ENCODE measurements around the gene SARDH. TPM values are rescaled to one million over a fixed set of nuclear protein-coding genes. Genes with fewer than 3 reads are reported as not detected.

SARDH gene
- polyA plus RNA-seq, 6 donors from 2014 or later = 0.21 TPM; not detected in 5

DNA sequence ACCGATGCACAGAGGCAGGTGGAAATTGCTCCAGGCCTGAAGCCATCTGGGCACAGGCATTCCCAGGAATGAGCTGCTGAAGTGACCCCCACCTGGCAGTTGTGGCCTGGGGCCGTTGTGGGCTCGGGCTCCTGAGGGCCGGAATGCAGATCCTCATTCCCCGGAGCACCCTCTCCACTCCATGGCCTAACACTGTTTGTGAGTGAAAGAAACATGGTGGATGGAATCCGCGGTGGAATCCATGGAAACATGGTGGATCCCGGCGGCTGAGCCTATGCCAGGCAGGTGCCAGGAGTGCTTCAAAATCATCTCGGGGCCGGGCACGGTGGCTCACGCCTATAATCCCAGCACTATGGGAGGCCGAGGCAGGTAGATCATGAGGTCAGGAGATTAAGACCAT is 3.6 kb upstream of the SARDH start:
- H3K27ac Mint-ChIP-seq = no peak overlapping the region
- DNase-seq = no peak
- H3K27me3 Mint-ChIP-seq = peaks cover 15 to 41% (median 34%) of the 10 kb centered on the region in 3 donors
- H3K4me3 Mint-ChIP-seq = no peak overlapping the region
- peaks cover 0 to 9% (median 0%) of the 10 kb centered on the region in 7 donors for H3K9me3 Mint-ChIP-seq
- ATAC-seq (ENCODE audit: low read depth in 2 of 2) = no peak
- H3K36me3 Mint-ChIP-seq = no peaks in the 10 kb centered on the region
- peaks cover 3 to 19% (median 11%) of the 10 kb centered on the region in 3 donors for H3K4me1 Mint-ChIP-seq

DNA sequence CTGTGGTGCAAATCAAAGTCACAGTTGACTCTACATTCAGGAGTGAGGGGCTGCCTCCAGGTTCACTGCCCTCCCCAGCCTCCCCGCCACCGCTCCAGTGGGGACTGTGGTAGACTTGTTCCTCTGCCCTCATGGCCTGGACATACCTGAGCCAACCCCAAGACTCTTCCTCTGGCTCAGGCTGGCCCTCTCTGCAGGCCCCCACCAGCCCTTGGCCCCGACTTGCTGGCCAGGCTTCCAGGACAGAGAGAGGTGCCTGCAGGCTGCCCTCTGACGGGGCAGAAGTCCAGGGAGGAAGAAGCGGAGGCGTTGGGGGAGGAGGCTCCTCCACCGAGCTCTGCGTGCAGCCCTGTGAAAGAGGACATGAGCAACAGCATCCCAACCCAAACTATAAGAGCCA is 2.8 kb upstream of the SARDH start:
- no peak for DNase-seq
- peak overlapping the region in 1 of 6 donors; percentile 71 for H3K27ac Mint-ChIP-seq
- H3K36me3 Mint-ChIP-seq = no peaks in the 10 kb centered on the region
- ATAC-seq (ENCODE audit: low read depth in 2 of 2) = no peak
- H3K4me1 Mint-ChIP-seq = peaks cover 6 to 27% (median 15%) of the 10 kb centered on the region in 3 donors
- peaks cover 0 to 3% (median 0%) of the 10 kb centered on the region in 7 donors for H3K9me3 Mint-ChIP-seq
- H3K4me3 Mint-ChIP-seq = peak overlapping the region in 1 of 8 donors; percentile 25
- peaks cover 7 to 33% (median 27%) of the 10 kb centered on the region in 3 donors for H3K27me3 Mint-ChIP-seq

DNA sequence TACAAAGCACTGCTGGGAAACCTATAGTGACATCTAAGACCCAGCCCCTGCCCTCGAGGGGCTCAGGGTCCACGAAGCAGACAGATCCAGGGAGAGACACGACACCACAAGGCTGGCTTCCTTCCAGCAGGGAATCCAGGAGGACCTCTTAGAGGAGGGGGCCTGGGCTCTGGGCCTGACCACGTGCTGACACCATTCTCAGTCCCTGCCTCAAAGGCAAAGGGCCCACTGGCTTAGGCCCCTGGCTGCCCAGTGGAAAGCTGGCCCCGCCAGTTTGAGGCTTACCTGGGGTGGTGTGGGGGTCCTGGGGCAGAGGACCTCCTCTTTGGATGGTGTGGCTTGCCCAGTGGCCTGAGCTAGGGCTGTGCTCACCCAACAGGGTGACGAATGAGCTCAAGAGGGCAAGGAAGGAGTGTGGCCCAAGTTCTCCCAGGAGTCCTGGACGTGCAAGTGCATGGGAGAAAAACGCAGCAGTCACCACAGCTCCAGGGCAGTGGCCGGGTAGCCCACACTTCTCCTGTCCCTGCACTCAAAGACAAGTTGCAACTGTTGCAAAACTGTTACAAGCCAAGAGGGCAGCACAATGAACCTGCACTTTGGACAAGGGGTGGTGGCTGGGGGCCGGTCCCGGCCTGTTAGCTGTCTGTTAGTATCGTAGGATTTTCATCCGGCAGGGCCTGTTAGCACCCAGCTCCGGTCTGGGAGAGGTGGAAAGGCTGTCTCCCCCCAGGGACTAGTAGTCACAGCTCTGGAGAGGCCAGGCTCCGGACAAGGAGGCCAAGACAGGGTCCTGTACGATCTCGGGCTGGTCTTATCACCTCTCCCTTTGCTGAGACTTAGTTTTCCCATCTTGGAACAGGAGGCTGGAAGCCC is 1.5 kb upstream of the SARDH start:
- peaks cover 0 to 3% (median 0%) of the 10 kb centered on the region in 7 donors for H3K9me3 Mint-ChIP-seq
- peak overlapping the region in 1 of 6 donors; percentile 15 for H3K27ac Mint-ChIP-seq
- peak overlapping the region in 2 of 8 donors; percentile 1 to 15 for H3K4me3 Mint-ChIP-seq
- ATAC-seq (ENCODE audit: low read depth in 2 of 2) (no peak), DNase-seq (no peak)
- H3K4me1 Mint-ChIP-seq = peaks cover 14 to 39% (median 27%) of the 10 kb centered on the region in 3 donors
- H3K27me3 Mint-ChIP-seq = peaks cover 0 to 28% (median 22%) of the 10 kb centered on the region in 3 donors
- H3K36me3 Mint-ChIP-seq = no peaks in the 10 kb centered on the region

DNA sequence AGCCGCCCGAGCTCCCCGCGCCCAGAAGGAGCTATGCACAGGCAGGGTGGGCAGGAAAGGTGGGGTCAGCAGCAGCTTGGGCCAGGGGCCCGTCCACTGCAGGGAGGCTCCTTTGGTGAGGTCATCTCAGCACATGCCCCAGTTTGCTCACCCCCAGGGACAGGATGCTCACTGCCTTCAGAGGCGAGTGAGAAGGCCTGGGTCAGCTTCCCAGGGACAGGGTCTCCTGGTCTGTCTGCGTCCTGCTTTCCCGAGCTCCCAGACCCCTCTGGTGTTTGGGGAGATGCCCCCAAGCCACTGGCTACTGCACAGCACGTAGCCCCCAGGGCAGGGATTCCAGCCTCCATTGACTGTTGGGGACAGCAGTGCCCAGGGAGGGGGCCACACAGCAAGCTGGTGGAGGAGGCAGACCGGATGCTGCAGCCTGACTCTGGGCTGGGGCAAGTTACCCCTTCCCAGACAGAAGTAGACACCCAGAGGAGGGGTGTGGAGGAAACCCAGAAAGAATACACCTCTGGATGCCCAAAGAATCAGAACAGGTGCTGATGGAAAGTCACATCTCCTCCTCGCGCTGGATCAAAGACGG is 581 bp upstream of the SARDH start:
- H3K36me3 Mint-ChIP-seq = no peaks in the 10 kb centered on the region
- H3K4me3 Mint-ChIP-seq = peak overlapping the region in 6 of 8 donors; percentile 30 to 75 (median 64)
- no peaks in the 10 kb centered on the region for H3K9me3 Mint-ChIP-seq
- H3K4me1 Mint-ChIP-seq = peaks cover 19 to 44% (median 36%) of the 10 kb centered on the region in 3 donors
- H3K27me3 Mint-ChIP-seq = peaks cover 0 to 27% (median 16%) of the 10 kb centered on the region in 3 donors
- DNase-seq = no peak
- H3K27ac Mint-ChIP-seq = no peak overlapping the region
- ATAC-seq (ENCODE audit: low read depth in 2 of 2) = no peak

DNA sequence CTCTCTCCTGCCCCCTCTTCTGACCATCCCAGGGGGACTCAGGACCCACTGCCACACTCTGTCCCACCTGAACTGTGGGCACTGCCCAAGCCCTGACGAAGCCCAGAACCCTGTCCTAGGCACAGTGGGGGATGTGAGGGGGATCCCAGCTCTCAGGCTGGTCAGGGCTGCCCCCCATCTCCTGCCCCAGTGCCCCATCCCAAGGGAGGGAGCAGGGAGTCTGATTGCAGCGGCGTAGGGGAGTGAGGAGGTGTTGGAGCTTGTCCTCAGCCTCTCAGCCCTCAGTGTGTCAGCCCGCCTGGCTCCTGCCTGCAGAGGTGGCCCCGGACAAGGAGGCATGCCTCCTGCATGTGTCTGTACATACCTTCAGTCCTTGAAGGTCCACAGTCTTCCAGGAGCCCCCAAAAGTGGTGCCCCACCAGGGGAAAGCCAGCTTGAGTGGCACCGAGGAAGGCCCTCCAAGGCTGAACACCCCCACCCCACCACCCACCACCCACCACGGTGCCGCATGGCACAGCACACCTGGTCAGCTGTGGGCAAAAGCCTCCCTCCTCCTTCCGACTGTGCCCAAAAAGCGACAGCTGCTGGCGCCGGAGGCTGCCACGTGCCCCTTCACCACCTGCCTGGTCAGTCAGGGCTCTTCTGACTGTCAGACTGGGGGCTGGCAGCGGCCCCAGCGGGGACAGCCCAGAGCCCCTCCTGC is 930 bp downstream of the SARDH start:
- Mint-ChIP-seq H3K27me3 (peaks cover 0 to 29% (median 10%) of the 10 kb centered on the region in 3 donors), H3K36me3 (no peaks in the 10 kb centered on the region), H3K9me3 (no peaks in the 10 kb centered on the region), H3K4me3 (peak overlapping the region in 5 of 8 donors; percentile 6 to 76 (median 64)), H3K27ac (peak overlapping the region in 1 of 6 donors; percentile 57), H3K4me1 (peaks cover 19 to 44% (median 36%) of the 10 kb centered on the region in 3 donors)
- DNase-seq = no peak
- no peak for ATAC-seq (ENCODE audit: low read depth in 2 of 2)

DNA sequence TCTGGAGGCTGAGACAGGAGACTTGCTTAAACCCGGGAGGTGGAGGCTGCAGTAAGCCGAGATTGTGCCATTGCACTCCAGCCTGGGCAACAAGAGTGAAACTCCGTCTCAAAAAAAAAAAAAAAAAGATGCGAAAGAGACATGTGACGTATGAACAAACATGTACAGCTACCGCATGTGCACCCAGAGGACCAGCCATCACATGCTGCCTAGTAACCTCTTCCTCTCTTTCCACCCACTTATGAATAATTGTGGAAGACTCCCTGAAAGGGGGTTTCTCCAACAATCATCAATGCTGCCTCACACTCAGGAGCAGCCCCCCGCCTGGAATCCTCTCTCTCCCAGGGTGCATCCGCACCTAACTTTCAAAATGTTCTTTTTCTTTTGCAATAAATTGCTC is 2.2 kb downstream of the SARDH start:
- Mint-ChIP-seq H3K27ac (peak overlapping the region in 1 of 6 donors; percentile 97), H3K27me3 (peaks cover 0 to 27% (median 10%) of the 10 kb centered on the region in 3 donors), H3K4me1 (peaks cover 19 to 44% (median 36%) of the 10 kb centered on the region in 3 donors), H3K36me3 (no peaks in the 10 kb centered on the region), H3K4me3 (peak overlapping the region in 5 of 8 donors; percentile 8 to 67 (median 41)), H3K9me3 (no peaks in the 10 kb centered on the region)
- peak; percentile 47 to 59 for ATAC-seq (ENCODE audit: low read depth in 2 of 2)
- DNase-seq = peak; percentile 24

DNA sequence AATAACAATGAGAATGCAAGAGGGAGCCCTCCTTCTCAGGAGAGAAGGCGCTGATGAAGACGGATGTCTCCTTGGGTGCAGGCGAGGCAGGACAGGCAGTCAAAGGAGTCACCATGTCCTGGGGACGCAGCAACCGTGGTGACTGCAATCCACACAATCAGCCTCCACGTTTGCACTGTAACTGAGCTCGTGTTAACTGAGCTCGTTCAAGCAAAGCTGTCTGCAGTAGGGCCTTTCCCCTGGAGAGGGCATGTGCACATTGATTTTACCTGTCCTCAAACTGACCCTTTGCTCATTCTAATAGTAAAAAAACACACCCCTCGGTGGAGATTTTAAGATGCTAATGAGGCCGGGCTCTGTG is 2.8 kb downstream of the SARDH start:
- H3K27me3 Mint-ChIP-seq = peaks cover 0 to 22% (median 5%) of the 10 kb centered on the region in 3 donors
- peak overlapping the region in 7 of 8 donors; percentile 0 to 90 (median 62) for H3K4me3 Mint-ChIP-seq
- peak; percentile 52 to 65 for ATAC-seq (ENCODE audit: low read depth in 2 of 2)
- no peaks in the 10 kb centered on the region for H3K36me3 Mint-ChIP-seq
- H3K9me3 Mint-ChIP-seq = no peaks in the 10 kb centered on the region
- peak overlapping the region; percentile 12 to 97 (median 72) for H3K27ac Mint-ChIP-seq
- peak; percentile 24 for DNase-seq
- peaks cover 19 to 44% (median 36%) of the 10 kb centered on the region in 3 donors for H3K4me1 Mint-ChIP-seq

DNA sequence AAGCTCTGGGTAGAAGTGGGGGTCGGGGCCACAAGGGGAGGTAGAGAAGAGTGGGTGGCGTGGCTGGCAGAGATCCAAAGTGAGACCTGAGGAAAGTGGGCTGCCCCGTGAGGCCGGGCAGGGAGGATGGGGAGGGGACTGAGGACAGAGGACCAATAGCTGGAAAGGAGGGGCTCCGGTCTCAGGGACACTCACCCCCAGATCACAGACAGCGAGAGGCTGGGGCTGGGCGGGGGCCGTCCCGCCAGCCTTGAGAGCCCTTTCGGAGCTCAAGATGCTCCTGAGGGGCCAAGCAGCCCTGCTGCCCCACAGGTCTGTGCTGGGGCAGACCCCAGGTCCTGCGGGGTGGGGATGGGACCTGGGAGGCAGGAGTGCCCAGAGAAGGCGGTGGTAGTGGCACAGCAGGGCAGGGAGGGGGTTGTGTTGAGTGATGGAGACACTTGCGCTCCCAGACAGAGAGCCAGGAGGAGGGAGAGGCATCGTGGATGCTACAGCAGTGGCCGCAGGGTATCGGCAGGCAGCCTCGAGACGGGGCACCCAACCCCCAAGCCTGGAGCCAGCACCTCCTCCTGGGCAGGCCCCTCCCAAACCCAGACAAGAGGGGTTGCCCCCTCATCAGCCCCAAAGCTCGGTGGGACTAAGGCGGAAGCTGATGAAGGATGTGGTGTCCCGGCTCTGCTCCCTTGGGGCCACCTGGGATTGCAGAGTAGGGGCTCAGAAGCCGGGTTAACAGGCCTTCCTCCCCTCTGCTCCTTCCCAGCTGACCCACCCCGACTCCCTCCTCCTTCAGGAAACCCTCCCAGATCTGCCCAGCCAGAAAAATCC is 3.4 kb downstream of the SARDH start:
- ATAC-seq (ENCODE audit: low read depth in 2 of 2) (peak; percentile 50 to 60), DNase-seq (peak; percentile 42)
- H3K4me1 Mint-ChIP-seq = peaks cover 19 to 44% (median 36%) of the 10 kb centered on the region in 3 donors
- H3K27me3 Mint-ChIP-seq = peaks cover 0 to 27% (median 5%) of the 10 kb centered on the region in 3 donors
- H3K9me3 Mint-ChIP-seq = no peaks in the 10 kb centered on the region
- H3K4me3 Mint-ChIP-seq = peak overlapping the region in 7 of 8 donors; percentile 9 to 90 (median 62)
- H3K27ac Mint-ChIP-seq = peak overlapping the region; percentile 12 to 97 (median 72)
- no peaks in the 10 kb centered on the region for H3K36me3 Mint-ChIP-seq

DNA sequence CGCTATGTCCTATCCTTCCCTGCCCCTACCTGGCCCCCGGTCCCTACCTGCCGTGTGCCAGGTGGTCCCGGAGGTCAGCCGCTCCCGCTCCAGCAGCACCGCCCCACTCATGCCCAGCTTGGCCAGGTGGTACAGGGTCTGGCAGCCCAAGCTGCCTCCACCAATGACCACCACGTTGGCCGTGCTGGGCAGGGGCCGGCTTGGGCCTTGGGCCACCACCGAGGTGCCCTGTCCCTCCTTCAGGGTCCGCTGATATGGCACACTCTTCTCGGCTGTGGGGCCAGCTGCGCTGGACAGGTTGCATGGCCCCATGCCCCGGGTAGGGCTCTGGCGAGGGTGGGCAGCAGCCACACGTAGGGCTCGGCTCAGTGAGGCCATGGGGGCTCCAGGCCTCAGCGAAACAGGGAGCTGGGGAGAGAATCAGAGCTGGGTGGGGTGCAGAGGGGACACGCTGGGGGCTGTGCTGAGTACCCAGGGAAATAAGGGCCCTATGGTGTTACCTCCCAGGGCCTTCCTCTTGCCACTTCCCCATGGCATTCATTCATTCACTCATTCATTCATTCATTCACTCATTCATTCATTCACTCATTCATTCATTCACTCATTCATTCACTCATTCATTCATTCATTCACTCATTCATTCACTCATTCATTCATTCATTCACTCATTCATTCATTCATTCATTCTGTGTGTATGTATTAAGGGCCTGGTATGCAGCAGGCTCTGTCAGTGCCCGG is 4.2 kb downstream of the SARDH start:
- Mint-ChIP-seq H3K27ac (peak overlapping the region in 3 of 6 donors; percentile 54 to 70 (median 65)), H3K9me3 (no peaks in the 10 kb centered on the region), H3K36me3 (no peaks in the 10 kb centered on the region), H3K27me3 (peaks cover 2 to 33% (median 4%) of the 10 kb centered on the region in 3 donors), H3K4me3 (peak overlapping the region in 5 of 8 donors; percentile 9 to 56 (median 31)), H3K4me1 (peaks cover 19 to 43% (median 36%) of the 10 kb centered on the region in 3 donors)
- DNase-seq = no peak
- no peak for ATAC-seq (ENCODE audit: low read depth in 2 of 2)

DNA sequence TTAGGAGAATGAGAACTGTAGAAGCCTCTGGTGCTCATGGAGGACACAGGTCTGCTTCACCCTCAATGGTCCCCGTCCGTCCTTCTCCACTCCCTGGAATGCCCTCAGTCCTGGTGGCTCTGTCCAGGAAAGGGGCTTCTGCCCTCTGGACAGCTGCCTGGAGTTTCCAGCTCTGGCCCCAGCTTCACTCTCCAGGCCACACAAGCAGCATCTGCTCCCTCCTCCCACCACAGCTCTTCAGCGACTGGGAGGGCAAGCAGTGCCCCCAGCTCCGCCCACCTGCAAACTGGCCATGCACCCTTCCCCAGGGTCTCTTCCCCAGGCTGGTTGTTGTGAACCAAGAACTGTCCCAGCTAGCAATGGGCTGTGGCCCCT is 4.7 kb downstream of the SARDH start:
- no peak for DNase-seq

DNA sequence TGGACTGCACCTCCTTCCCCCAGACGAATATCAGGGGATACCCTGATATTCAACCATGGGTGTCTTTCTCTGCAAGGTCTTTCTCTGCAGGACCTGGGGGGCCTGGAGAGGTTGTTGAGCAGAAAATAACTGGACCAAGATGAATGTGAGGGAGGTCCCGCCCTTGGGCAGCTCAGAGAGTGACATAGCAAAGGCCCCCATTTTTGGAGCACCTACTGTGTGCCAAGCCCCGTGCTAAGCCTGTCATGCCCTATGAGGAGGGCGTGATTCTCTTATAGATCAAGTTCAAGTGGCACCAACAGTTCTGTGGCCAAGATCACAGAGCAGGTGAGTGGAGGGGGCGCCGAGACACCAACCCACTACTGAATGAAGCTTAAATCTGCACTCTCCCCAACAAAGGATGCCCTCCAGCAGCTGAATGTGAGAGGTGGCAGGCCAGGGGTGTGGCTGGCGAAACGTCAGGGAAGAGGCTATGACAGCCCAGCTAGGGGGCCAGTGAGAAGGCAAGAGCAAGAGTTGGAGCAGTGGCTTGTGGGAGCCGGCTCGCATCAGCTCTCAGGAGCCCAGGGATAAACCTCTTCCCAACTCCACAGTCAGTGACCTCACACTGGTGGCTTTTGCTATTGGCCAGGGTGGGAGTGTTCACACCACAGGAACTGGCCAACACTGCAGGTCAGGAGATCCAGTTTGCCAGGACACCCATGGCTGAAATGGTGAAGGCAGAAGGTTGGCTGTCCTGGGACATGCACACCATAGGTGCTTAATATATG is 5.3 kb downstream of the SARDH start:
- H3K4me3 Mint-ChIP-seq = peak overlapping the region in 2 of 8 donors; percentile 49 to 64
- peak overlapping the region in 1 of 6 donors; percentile 72 for H3K27ac Mint-ChIP-seq
- H3K4me1 Mint-ChIP-seq = peaks cover 18 to 34% (median 34%) of the 10 kb centered on the region in 3 donors
- no peaks in the 10 kb centered on the region for H3K9me3 Mint-ChIP-seq
- H3K27me3 Mint-ChIP-seq = peaks cover 7 to 44% (median 14%) of the 10 kb centered on the region in 3 donors
- ATAC-seq (ENCODE audit: low read depth in 2 of 2) (no peak), DNase-seq (no peak)
- H3K36me3 Mint-ChIP-seq = no peaks in the 10 kb centered on the region

More for the DNA sequence above, 4.7 kb downstream of the SARDH start:
- H3K4me3 Mint-ChIP-seq = peak overlapping the region in 1 of 8 donors; percentile 49
- H3K9me3 Mint-ChIP-seq = no peaks in the 10 kb centered on the region
- ATAC-seq (ENCODE audit: low read depth in 2 of 2) = no peak
- H3K4me1 Mint-ChIP-seq = peaks cover 19 to 38% (median 36%) of the 10 kb centered on the region in 3 donors
- H3K27me3 Mint-ChIP-seq = peaks cover 4 to 39% (median 10%) of the 10 kb centered on the region in 3 donors
- H3K36me3 Mint-ChIP-seq = no peaks in the 10 kb centered on the region
- H3K27ac Mint-ChIP-seq = peak overlapping the region in 1 of 6 donors; percentile 72
